HAP-1 (cell line): Measurements from ENCODE around the gene SETSIP.

Source experiments
- DNase-seq, 2 experiments: peaks; one replicate each; pipeline ENCODE4 v3.0.0-alpha.2; 2016 to 2020; ENCODE audit warnings: low spot score in 2 of 2
- H3K27me3 ChIP-seq: fragments of 250-450 bp; sonication (Bioruptor Pico); 2 replicates; pipeline ENCODE4 v1.5.1; 2020; ENCODE audit warnings: low read depth, mild to moderate bottlenecking, moderate library complexity
- H3K36me3 ChIP-seq: fragments of 250-450 bp; sonication (Bioruptor Pico); replicated peaks from 2 replicates; pipeline ENCODE4 v1.5.1; 2020; ENCODE audit warnings: mild to moderate bottlenecking
- H3K4me1 ChIP-seq: fragments of 250-450 bp; sonication (Bioruptor Pico); 2 replicates; pipeline ENCODE4 v1.5.1; 2020; ENCODE audit warnings: mild to moderate bottlenecking
- H3K4me3 ChIP-seq: fragments of 250-450 bp; sonication (Bioruptor Pico); 2 replicates; pipeline ENCODE4 v1.5.1; 2020; ENCODE audit warnings: mild to moderate bottlenecking, moderate library complexity
- H3K9me3 ChIP-seq: fragments of 250-450 bp; sonication (Bioruptor Pico); 2 replicates; pipeline ENCODE4 v1.5.1; 2020; ENCODE audit warnings: mild to moderate bottlenecking, moderate library complexity
- in situ Hi-C: fragments of 300-500 bp; cut with MboI; formaldehyde crosslinking; loops from 3 replicates; pipeline ENCODE4 v1.14.3; 2020; ENCODE audit warnings: low sequenced_read_pairs, inconsistent platforms, mixed read lengths

The SETSIP gene

GRCh38 chr1:92075311-92075710 is at the start of gene SETSIP:
TSS of gene SETSIP (minus strand) at chr1:92075411. CDS start at chr1:92075411, 0 bp downstream.
- in situ Hi-C loops: no loop called here
- Histone ChIP-seq H3K36me3 (no peaks in the 10 kb centered on the region), H3K9me3 (no peaks in the 10 kb centered on the region), H3K27me3 (no peaks in the 10 kb centered on the region), H3K4me1 (no peaks in the 10 kb centered on the region), H3K4me3 (no peak within 1 kb of the TSS)
- DNase-seq: no peak

- no peak for DNase-seq
- Histone ChIP-seq H3K4me3 (no peak overlapping the region), H3K4me1 (no peaks in the 10 kb centered on the region), H3K9me3 (no peaks in the 10 kb centered on the region), H3K27me3 (no peaks in the 10 kb centered on the region), H3K36me3 (no peaks in the 10 kb centered on the region)
- in situ Hi-C loops: no loop called here
These were observed 48.7 kb upstream of the SETSIP start for GRCh38 chr1:92123868-92124267.

- no peaks in the 10 kb centered on the region for H3K9me3 ChIP-seq
- in situ Hi-C loops: no loop called here
- H3K4me3 ChIP-seq: no peak overlapping the region
- DNase-seq: no peak
- H3K36me3 ChIP-seq: no peaks in the 10 kb centered on the region
- no peaks in the 10 kb centered on the region for H3K4me1 ChIP-seq
- no peaks in the 10 kb centered on the region for H3K27me3 ChIP-seq
These were observed 43.6 kb upstream of the SETSIP start for GRCh38 chr1:92118826-92119225.

- no peaks in the 10 kb centered on the region for H3K9me3 ChIP-seq
- no peaks in the 10 kb centered on the region for H3K27me3 ChIP-seq
- DNase-seq: no peak
- H3K4me1 ChIP-seq: no peaks in the 10 kb centered on the region
- in situ Hi-C loops: no loop called here
- H3K36me3 ChIP-seq: no peaks in the 10 kb centered on the region
- no peak overlapping the region for H3K4me3 ChIP-seq
These were observed 42.3 kb upstream of the SETSIP start for GRCh38 chr1:92117526-92117925.

GRCh38 chr1:92108631-92109030 is 33.4 kb upstream of the SETSIP start:
- Histone ChIP-seq H3K27me3 (no peaks in the 10 kb centered on the region), H3K4me3 (no peak overlapping the region), H3K9me3 (no peaks in the 10 kb centered on the region), H3K4me1 (no peaks in the 10 kb centered on the region), H3K36me3 (no peaks in the 10 kb centered on the region)
- in situ Hi-C loops: no loop called here
- no peak for DNase-seq

GRCh38 chr1:92105546-92106081 is 30.4 kb upstream of the SETSIP start:
- no peaks in the 10 kb centered on the region for H3K27me3 ChIP-seq
- H3K9me3 ChIP-seq: no peaks in the 10 kb centered on the region
- H3K36me3 ChIP-seq: no peaks in the 10 kb centered on the region
- DNase-seq: no peak
- no peak overlapping the region for H3K4me3 ChIP-seq
- H3K4me1 ChIP-seq: no peaks in the 10 kb centered on the region
- in situ Hi-C loops: no loop called here

GRCh38 chr1:92096317-92096716 is 21.1 kb upstream of the SETSIP start:
- in situ Hi-C loops: no loop called here
- H3K27me3 ChIP-seq: no peaks in the 10 kb centered on the region
- H3K4me3 ChIP-seq: no peak overlapping the region
- DNase-seq: no peak
- H3K36me3 ChIP-seq: no peaks in the 10 kb centered on the region
- H3K9me3 ChIP-seq: no peaks in the 10 kb centered on the region
- H3K4me1 ChIP-seq: no peaks in the 10 kb centered on the region

- Histone ChIP-seq H3K36me3 (no peaks in the 10 kb centered on the region), H3K4me1 (no peaks in the 10 kb centered on the region), H3K27me3 (no peaks in the 10 kb centered on the region), H3K9me3 (no peaks in the 10 kb centered on the region), H3K4me3 (no peak overlapping the region)
- DNase-seq: no peak
- in situ Hi-C loops: no loop called here
These were observed 20.7 kb upstream of the SETSIP start for GRCh38 chr1:92095874-92096273.

- no peaks in the 10 kb centered on the region for H3K36me3 ChIP-seq
- in situ Hi-C loops: no loop called here
These were observed 19.4 kb upstream of the SETSIP start for GRCh38 chr1:92094595-92094994.

GRCh38 chr1:92094090-92094489 is 18.9 kb upstream of the SETSIP start:
- H3K36me3 ChIP-seq: no peaks in the 10 kb centered on the region
- H3K4me3 ChIP-seq: no peak overlapping the region
- no peak for DNase-seq
- H3K4me1 ChIP-seq: no peaks in the 10 kb centered on the region
- H3K27me3 ChIP-seq: no peaks in the 10 kb centered on the region
- no peaks in the 10 kb centered on the region for H3K9me3 ChIP-seq
- in situ Hi-C loops: no loop called here

More at GRCh38 chr1:92094595-92094994, 19.4 kb upstream of the SETSIP start:
- Histone ChIP-seq H3K9me3 (no peaks in the 10 kb centered on the region), H3K4me3 (no peak overlapping the region), H3K27me3 (no peaks in the 10 kb centered on the region), H3K4me1 (no peaks in the 10 kb centered on the region)
- DNase-seq: no peak

- DNase-seq: no peak
- Histone ChIP-seq H3K9me3 (no peaks in the 10 kb centered on the region), H3K4me3 (no peak overlapping the region), H3K4me1 (peaks cover 7% of the 10 kb centered on the region), H3K36me3 (no peaks in the 10 kb centered on the region), H3K27me3 (no peaks in the 10 kb centered on the region)
- in situ Hi-C loops: no loop called here
These were observed 16.4 kb upstream of the SETSIP start for GRCh38 chr1:92091625-92092024.

GRCh38 chr1:92087542-92087941 is 12.3 kb upstream of the SETSIP start:
- Histone ChIP-seq H3K36me3 (no peaks in the 10 kb centered on the region), H3K4me3 (no peak overlapping the region), H3K4me1 (peaks cover 7% of the 10 kb centered on the region), H3K27me3 (no peaks in the 10 kb centered on the region), H3K9me3 (no peaks in the 10 kb centered on the region)
- peak; percentile 35 to 57 for DNase-seq
- in situ Hi-C loops: no loop called here

GRCh38 chr1:92085727-92086126 is 10.5 kb upstream of the SETSIP start:
- Histone ChIP-seq H3K4me1 (peaks cover 7% of the 10 kb centered on the region), H3K9me3 (no peaks in the 10 kb centered on the region), H3K27me3 (no peaks in the 10 kb centered on the region), H3K4me3 (no peak overlapping the region), H3K36me3 (no peaks in the 10 kb centered on the region)
- DNase-seq: no peak
- in situ Hi-C loops: no loop called here

- no peak for DNase-seq
- Histone ChIP-seq H3K27me3 (no peaks in the 10 kb centered on the region), H3K4me3 (no peak overlapping the region), H3K36me3 (no peaks in the 10 kb centered on the region), H3K4me1 (peaks cover 7% of the 10 kb centered on the region), H3K9me3 (no peaks in the 10 kb centered on the region)
- in situ Hi-C loops: no loop called here
These were observed 9.4 kb upstream of the SETSIP start for GRCh38 chr1:92084651-92085050.

GRCh38 chr1:92081031-92081430 is 5.8 kb upstream of the SETSIP start:
- Histone ChIP-seq H3K27me3 (no peaks in the 10 kb centered on the region), H3K4me1 (no peaks in the 10 kb centered on the region), H3K9me3 (no peaks in the 10 kb centered on the region), H3K36me3 (no peaks in the 10 kb centered on the region), H3K4me3 (peak overlapping the region; percentile 65)
- DNase-seq: no peak
- in situ Hi-C loops: no loop called here
